Endothelial cell of hepatic sinusoid (primary cell): ENCODE measurements around the gene NRBF2.

Source experiments
- in situ Hi-C: cut with HindIII; loops from 2 replicates; pipeline ENCODE4 v1.10.0; 2017; ENCODE audit warnings: low sequenced_read_pairs

NRBF2 gene

DNA sequence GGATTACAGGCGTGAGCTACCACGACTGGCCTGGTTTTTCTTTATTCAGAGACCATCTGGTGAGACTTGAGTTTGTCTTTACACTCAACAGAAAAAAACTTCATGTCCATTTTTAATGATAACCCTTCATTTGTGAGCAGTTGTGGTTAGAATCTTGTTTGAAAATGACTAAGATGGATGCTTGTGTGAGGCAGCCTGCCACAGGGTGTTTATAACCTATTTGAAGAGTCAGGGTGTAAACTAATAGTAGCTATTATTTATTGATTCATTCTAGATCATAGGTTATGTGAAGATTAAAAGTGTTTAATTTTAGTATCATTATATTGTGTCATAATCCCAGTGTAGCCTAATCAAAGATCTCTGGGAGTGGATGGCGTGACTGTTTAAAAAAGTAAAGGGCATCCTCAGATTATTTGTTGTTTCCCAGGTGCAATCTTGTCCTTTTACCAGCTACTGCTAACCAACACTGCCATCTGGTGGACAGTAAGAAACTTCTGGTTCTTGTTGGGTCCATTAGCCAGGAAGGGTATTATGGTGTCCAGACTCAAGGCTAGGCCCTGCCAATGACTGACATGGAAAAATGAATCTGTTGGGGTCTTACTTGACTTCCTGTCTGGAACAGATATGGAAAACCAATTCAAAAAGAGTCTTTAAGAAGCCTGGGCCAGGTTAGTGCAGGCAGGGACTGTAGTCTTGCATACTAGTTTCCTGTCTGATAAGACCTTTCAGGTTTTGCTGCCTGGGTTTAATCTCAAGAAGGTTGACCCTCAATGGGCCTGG lies 24.9 kb downstream of the NRBF2 start:
- in situ Hi-C loops, result no loop called here

DNA sequence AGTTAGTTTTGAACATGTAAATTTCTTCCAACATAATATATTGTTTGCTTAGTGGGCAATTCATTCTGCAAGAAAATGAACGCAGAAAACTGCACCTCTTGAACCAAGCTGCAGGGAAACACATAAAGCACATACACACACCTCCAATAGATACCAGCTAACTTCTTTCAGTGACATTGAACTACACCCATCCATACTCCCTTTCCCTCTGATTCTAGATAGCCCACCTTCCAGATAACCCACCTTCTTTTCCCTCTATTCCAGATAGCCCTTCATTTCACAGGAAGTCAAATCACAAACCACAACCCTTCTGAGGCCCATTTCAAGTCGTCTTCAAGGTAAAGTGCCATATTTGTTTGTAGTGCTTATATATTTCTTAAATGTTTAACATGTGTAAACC lies 28.5 kb downstream of the NRBF2 start:
- in situ Hi-C loops, result no loop called here

DNA sequence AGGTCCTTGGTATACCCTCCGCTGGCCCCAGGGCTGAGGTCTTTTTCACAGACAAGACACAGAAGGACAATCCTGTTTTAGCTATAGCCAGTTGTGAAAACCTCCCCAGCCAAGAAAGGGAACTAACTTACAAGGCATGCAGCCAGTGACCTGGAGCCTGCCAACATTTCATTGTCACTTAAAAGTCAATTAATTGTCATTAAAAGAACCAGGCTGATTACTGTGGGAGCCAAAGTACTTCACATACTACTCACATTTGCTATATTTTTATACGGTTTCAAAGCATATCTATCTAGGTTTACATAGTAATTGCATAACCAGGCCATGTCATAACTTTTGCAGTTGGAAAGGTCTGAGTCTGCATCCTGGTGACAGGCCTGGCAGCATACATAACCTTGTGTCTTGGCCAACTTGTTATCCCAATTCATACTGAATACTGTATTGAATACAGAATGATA lies 31.1 kb downstream of the NRBF2 start:
- in situ Hi-C loops, result no loop called here

DNA sequence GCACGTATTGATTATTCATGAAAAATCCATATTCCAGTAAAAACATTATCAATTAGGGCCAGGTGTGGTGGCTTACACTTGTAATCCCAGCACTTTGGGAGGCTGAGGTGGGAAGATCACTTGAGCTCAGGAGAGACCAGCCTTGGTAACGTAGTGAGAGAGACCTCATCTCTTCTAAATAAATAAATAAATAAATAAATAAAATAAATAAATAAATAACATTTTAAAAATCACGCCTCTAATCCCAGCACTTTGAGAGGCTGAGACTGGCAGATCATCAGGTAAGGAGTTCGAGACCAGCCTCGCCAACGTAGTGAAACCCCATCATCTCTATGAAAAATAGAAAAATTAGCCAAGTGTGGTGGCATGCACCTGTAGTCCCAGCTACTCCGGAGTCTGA lies 32.1 kb downstream of the NRBF2 start:
- in situ Hi-C loops, result loop anchor here (5.0 kb wide), 1 partner anchor 552 kb away; no protein-coding TSS in a partner anchor

DNA sequence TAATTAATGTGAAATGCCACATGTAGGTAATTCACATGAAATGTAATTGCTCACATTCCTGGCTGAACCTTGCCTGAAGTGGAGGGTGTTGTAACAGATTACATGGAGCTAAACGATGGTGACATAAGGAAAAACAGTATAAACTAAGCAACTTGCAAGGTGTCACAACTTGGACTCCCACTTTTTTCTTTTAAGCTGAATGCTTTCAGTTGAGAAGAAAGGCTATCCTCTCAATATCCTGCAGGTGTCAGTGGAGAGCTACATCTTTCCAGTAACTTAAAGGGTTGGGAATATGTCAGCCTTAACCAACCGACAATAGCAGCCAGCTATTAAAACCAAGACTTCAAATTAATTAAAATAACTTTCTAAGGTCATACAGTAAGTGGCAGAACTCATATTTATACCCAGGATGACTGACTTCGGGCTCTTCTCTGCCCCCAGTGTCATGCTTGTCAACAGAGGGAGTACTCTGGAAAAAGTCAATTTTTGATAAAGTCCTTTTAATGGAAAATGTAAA lies 33.7 kb downstream of the NRBF2 start:
- in situ Hi-C loops, result loop anchor here (5.0 kb wide), 1 partner anchor 551 kb away; no protein-coding TSS in a partner anchor

DNA sequence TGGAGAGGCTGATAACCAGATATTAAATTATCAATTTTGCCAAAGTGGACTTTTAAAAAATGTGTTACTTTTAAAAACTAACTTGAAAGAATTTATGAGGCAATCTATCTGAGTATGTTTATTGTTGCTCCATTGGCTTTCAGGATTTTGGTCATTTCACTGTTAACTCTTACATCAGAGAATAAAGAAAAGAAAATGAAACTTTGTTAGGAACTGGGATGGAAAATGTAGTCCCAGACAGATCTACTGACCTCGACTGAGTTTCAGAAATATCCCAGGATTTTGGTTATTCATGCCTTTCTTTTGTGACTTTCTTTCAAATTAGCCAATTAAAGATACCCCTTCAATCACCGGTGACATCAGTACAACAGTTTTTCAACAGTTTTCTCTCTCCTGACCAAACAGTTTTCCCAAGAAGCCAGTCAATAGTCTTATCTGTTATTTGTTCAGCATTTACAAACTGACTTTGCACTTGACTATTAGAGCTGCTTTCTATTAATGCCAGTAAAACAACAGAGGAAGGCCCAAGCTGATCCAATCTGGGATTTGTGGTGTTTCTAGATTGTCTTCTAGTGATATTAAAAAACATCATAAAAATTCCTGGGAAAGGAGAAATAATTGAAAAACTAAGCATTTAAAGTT lies 35.8 kb downstream of the NRBF2 start:
- in situ Hi-C loops, result loop anchor here (5.0 kb wide), 1 partner anchor 548 kb away; no protein-coding TSS in a partner anchor

DNA sequence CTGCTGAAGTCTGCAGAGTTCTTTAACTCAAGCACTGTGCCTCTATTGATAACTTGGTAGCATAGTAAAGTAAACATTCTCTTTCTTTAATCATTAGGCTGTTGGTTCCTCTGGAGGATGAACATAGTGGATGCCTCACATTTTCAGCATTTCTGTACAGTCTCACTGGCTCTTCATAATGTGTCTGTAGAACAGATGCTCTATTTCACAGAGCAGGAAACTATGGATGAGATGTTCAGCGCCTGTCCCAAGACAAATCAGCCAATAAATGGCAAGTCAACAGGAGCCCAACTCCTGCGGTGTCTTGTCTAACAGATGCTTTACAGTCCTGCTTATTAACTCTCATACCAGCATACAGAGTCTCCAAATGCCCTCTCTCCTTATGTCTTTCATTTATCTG lies 36.5 kb downstream of the NRBF2 start:
- in situ Hi-C loops, result loop anchor here (5.0 kb wide), 1 partner anchor 548 kb away; no protein-coding TSS in a partner anchor

DNA sequence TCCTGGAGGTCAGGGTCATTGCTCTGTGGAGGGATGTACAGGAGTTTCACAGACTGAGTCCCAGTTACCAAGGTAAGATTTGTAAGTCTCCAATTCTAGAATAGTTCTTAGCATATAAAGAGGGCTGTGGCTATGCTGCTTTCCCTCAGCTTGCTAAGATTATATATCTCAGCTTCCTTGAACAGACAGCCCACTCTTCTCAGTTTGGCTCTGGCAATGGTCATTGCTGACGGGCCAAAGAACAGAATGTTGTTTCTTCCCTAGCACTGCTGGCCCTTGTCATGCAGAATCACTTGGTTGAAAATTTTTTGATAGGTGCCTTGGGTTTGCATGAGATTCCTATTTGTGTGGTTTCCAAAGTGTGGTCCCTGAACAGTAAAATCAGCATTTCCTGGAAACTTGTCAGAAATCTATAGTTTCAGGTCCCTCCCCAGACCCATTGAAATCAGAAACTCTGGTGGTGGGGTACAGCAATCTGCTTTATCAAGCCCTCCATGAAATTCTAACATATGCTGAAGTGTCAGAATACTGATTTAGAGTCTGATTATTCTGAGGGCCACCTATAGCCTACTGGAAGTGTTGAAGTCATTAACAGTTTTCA lies 38.2 kb downstream of the NRBF2 start:
- in situ Hi-C loops, result no loop called here

DNA sequence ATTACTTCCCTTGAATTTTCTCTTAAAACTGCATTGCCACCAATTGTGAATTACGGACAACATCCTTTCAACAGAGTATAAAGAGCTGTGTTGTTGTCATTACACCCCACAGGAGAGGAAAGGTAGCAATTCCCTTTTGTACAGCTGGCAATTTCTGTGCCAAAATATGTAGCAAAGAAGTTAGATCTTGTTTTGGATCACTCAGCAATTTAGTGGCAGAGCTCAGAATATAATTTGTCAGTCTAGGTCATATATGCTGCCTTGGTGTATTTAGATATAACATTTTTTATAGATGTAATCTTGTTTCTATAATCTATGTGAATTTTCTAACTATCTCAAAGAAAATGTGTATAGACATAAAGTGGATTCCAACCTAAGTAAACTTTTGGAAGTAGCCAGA lies 38.8 kb downstream of the NRBF2 start:
- in situ Hi-C loops, result no loop called here

DNA sequence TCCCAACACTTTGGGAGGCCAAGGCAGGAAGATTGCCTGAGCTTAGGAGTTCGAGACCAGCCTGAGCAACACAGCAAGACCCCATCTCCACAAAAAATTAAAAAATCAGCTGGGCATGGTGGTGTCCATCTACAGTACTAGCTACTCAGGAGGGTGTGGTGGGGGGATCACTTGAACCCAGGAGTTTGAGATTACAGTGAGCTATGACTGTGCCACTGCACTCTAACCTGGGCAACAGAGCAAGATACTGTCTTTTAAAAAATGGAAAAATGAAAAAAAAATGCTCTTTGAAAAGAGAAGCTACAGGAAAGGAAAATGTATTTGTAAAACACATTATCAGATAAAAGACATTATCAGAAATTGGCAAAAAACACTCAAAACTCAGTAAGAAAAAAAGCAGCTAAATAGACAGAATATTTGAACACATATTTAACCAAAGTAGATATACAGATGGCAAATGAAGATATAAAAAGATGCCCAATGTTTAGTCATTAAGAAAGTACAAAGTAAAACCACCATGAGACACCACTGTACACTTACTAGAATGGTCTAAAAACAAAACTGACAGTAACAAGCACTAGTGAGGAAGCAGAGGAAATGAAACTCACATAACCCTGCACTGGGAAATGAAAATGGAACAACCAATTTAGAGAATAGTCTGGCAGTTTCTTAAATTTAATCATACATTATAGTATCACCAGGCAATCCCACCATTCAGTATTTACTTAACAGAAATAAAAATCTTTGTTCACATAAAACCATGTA lies 40.5 kb downstream of the NRBF2 start:
- in situ Hi-C loops, result no loop called here

DNA sequence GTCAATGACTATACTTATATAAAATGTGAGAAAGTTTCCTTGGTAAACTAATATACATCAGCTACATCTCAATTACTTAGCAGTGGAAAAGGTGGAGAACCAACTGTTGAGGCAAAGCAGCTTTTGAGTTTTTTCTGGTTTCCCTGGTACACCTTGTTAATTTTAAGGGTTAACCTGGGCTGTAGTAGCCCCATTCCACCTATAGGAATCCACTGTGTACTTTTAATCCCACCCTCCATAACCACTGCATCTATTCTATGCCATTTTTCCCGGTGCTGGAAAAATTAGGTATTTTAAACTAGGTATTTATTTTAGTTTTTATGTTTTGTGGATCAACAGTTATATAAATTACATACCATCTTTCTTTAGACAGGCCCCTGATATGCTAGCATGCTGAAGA lies 42.4 kb downstream of the NRBF2 start:
- in situ Hi-C loops, result no loop called here

DNA sequence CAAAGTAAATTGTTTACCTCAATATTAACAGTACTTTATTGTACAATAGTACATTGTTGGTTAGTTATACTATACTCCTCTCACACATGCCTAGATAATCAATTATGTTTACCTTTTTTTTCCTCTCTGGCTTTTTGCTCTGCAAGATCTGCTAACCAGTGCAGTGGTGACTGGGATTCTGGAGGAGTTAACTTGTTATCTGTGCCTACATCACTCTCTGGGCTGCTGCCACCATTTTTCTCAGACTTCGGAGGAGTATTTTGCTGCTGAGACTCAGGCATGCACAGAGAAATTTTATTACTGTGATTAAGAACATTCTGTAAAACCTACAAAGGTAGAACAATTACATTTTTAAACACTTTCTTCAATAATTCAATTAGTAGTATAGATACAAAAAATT lies 59.7 kb downstream of the NRBF2 start:
- in situ Hi-C loops, result no loop called here

DNA sequence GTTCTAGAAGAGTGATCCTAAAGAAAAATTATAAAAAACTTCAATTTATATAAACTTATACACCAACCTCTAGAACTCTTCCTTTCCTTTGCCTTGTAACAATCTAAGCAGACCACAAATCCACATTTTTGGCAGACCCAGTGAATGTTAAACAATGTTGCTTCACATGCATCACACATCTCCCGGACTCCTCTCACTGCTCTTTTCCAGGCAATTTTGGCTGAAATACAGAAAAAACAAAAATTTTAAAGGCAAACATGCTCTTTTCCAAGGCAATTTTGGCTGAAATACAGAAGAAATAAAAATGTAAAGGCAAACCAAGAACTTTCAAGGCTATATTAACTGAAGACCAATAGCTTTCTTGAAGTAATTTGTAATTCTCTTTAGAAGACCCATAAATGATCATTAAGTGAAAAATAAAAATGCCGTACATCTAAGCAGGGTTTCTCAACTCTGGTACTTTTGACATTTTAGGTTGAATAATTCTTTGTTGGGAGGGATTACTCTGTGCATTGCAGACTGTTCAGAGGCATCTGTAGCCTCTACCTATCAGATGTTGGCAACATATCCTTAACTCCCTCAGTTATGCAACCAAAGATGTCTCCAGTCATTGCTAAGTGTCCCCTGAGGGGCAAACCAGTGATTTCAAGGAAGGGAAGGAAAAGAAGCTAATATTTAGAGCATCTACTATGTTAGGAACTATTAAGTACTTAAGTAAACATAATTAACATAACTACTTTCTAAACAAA lies 64.4 kb downstream of the NRBF2 start:
- in situ Hi-C loops, result no loop called here

DNA sequence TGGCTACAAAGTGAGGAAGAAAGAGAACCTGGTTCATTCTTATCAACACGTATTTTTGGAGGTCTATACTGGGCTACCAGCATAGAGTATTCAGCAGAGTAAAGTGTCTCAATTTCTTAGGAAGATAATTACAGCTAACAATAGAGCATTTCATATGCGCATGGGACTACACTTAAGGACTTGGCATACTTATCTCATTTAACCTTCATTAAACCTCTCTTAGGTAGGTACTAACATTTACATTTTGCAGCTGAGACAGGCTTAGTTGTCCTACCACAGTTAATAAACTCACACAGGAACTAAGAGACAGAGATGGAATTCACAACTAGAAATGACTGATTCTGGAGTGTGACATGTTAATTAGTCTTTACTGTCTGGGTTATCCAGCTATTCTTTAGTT lies 66.6 kb downstream of the NRBF2 start:
- in situ Hi-C loops, result no loop called here

DNA sequence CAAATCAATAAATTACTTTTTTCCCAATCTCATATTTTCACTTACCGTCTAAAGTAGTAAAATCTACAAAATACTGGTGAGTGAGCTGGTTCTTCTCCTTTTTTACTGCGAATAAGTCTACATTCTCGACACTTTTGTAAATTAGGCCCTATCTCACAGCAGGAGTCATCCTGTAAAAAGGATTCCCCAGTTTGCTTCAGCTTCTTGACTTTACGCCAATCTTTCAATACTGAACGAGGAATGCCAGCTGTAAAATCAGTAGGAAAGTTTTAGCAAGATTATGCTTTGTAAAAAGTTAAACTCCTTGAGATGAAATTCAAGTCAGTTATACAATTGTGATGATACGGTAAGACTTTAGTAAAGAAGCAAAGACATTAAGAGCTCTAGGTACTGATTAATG lies 67.3 kb downstream of the NRBF2 start:
- in situ Hi-C loops, result no loop called here

DNA sequence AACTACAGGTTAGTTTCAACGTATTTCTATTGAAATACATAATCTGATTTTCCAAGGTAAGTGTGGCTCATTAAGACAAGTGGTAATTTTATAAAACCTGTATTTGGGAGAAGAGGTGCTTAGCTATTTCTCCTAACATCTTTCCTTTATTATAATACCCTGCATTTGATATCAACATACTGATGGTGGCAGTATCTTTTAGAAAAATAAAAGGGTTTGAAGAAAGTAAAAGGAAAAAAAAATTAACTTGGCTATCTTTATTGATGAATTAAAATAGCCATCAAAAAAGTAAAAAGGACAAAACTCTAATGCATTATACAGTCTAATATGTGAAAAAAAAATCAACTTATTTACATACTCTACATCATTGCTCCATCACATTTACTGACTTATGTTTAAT lies 68.0 kb downstream of the NRBF2 start:
- in situ Hi-C loops, result no loop called here
